Stomach (tissue), 4 donors: ENCODE measurements around the gene NPR3.

Experiments used
- EP300 ChIP-seq: sonication (generic); formaldehyde crosslinking; IDR thresholded peaks from one replicate; pipeline ENCODE4 v1.6.1; 2017; ENCODE audit warnings: antibody characterized with exemption
- POLR2AphosphoS5 ChIP-seq, 3 donors: sonication (generic); formaldehyde crosslinking; IDR thresholded peaks; one replicate each; pipeline ENCODE4 v1.6.1; 2016; ENCODE audit warnings: antibody characterized with exemption in 3 of 3
- TF ChIP-seq, protein P1 (sequence below), 7 experiments: fragments of 450-650 bp in 4 of 7; fragments of 200-600 bp in 3 of 7; sonication (generic) in 3 of 7; IDR thresholded peaks; one replicate each; pipeline ENCODE4 v1.5.1; 2016 to 2019; ENCODE audit warnings: antibody characterized with exemption in 7 of 7, control low read depth in 2 of 7, mild to moderate bottlenecking in 1 of 7

- TF ChIP-seq, protein P1, sequence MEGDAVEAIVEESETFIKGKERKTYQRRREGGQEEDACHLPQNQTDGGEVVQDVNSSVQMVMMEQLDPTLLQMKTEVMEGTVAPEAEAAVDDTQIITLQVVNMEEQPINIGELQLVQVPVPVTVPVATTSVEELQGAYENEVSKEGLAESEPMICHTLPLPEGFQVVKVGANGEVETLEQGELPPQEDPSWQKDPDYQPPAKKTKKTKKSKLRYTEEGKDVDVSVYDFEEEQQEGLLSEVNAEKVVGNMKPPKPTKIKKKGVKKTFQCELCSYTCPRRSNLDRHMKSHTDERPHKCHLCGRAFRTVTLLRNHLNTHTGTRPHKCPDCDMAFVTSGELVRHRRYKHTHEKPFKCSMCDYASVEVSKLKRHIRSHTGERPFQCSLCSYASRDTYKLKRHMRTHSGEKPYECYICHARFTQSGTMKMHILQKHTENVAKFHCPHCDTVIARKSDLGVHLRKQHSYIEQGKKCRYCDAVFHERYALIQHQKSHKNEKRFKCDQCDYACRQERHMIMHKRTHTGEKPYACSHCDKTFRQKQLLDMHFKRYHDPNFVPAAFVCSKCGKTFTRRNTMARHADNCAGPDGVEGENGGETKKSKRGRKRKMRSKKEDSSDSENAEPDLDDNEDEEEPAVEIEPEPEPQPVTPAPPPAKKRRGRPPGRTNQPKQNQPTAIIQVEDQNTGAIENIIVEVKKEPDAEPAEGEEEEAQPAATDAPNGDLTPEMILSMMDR (IDR thresholded peaks at IDR 0.05) = no peak
- TF ChIP-seq POLR2AphosphoS5 (IDR thresholded peaks at IDR 0.05) = no peak
- no peak for TF ChIP-seq EP300
Observed at GRCh38 chr5:32736842-32737241, 25.7 kb downstream of the NPR3 start.
